GM15510 (cell line): Measurements from ENCODE around the gene AQP1.

Source experiments
- POLR2A ChIP-seq: IDR thresholded peaks from 3 replicates; pipeline ENCODE4 v1.6.1; 2011; ENCODE audit warnings: borderline replicate concordance; ENCODE audit not compliant: insufficient read length; ENCODE audit errors: extremely low read depth

AQP1 gene

GRCh38 chr7:30920021-30920583 is 8.4 kb downstream of the AQP1 start:
- TF ChIP-seq POLR2A = no peak

- no peak for TF ChIP-seq POLR2A
Measured at GRCh38 chr7:30920584-30921539, 9.2 kb downstream of the AQP1 start.

DNA sequence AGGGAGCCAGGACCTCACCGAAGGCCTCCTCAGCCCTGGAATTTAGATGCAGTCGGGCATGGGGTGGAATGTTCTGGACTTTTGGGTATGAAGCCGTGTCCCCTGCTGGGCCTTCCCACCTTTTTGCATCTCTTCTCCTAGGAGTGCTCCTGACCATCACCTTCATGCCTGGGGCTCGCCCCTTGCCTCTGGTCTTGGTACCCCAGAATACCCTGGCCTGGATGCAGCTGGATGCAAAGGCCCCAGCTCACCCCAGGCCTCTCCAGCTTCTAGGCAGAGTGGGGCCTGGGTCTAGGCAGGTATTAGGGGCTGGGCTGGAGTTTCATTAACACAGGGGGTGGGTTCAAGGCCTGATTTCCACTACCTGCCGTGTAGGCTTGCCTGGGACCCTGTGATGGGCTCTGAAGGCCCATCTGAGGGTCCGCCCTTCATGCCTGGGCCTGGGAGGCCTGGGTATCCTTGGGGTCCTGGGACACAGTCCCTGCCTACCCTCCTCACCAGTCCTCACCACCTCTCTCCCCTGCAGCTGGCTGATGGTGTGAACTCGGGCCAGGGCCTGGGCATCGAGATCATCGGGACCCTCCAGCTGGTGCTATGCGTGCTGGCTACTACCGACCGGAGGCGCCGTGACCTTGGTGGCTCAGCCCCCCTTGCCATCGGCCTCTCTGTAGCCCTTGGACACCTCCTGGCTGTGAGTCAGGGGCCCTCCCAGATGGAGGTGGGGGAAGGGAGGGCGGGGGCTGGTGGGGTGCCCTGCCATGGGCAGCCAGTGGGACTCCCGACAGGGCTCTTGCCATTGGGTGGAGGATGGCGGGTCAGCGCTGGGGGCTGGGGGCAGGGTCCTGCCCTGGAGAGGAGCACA is 10.1 kb downstream of the AQP1 start:
- no peak for TF ChIP-seq POLR2A

GRCh38 chr7:30922596-30922995 is 10.9 kb downstream of the AQP1 start:
- TF ChIP-seq POLR2A = no peak

GRCh38 chr7:30923009-30923773 is 11.5 kb downstream of the AQP1 start:
- no peak for TF ChIP-seq POLR2A

DNA sequence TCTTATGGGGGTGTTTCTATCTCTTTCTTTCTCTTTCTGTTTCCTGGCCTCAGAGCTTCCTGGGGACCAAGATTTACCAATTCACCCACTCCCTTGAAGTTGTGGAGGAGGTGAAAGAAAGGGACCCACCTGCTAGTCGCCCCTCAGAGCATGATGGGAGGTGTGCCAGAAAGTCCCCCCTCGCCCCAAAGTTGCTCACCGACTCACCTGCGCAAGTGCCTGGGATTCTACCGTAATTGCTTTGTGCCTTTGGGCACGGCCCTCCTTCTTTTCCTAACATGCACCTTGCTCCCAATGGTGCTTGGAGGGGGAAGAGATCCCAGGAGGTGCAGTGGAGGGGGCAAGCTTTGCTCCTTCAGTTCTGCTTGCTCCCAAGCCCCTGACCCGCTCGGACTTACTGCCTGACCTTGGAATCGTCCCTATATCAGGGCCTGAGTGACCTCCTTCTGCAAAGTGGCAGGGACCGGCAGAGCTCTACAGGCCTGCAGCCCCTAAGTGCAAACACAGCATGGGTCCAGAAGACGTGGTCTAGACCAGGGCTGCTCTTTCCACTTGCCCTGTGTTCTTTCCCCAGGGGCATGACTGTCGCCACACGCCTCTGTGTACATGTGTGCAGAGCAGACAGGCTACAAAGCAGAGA is 12.2 kb downstream of the AQP1 start:
- TF ChIP-seq POLR2A = no peak

- no peak for TF ChIP-seq POLR2A
Measured at GRCh38 chr7:30924624-30925023, 13.0 kb downstream of the AQP1 start.

DNA sequence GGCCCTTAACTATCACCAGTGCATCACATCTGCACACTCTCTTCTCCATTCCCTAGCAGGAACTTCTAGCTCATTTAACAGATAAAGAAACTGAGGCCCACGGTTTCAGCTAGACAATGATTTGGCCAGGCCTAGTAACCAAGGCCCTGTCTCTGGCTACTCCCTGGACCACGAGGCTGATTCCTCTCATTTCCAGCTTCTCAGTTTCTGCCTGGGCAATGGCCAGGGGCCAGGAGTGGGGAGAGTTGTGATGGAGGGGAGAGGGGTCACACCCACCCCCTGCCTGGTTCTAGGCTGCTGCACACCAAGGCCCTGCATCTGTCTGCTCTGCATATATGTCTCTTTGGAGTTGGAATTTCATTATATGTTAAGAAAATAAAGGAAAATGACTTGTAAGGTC is 13.5 kb downstream of the AQP1 start:
- TF ChIP-seq POLR2A = no peak

GRCh38 chr7:30925913-30926312 is 14.3 kb downstream of the AQP1 start:
- TF ChIP-seq POLR2A = no peak

DNA sequence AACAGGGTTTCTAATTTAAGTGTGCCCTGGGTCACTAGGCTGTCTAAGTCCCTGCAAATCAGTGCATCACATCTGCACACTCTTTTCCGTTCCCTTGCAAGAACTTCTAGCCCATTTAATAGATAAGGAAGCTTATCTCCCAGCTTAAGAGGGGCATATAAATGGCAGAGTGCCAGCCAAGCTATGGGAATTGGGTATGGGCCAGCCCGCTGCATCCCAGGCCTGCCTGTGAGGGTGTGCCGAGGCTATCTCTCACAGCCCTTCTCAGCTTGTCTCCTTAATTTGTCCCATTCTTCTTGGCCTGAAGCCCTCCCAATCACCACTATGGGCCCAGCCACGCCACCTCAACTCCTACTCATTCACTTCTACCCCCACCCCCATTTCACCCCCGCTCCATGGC is 14.7 kb downstream of the AQP1 start:
- no peak for TF ChIP-seq POLR2A

DNA sequence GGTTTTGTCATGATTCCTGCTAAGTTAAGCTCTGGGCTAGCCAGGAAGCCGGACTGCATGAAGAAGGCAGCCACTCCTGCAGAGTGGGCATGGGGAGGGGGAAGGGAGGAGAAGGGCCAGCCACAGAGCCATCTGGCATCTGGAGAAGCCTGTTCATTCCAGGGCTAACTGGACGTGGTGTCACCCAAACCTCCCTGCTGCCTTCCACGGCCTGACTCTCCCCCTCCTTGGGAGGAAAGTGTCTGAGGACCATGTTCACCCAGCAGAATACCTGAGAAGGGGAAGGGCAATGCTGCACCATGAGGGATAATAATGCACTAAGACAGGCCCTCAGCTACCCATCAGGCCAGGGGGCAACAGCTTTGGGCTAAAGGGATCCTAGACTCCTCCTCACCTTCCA is 15.4 kb downstream of the AQP1 start:
- TF ChIP-seq POLR2A = no peak

- TF ChIP-seq POLR2A = no peak
Measured at GRCh38 chr7:30927559-30927958, 15.9 kb downstream of the AQP1 start.

DNA sequence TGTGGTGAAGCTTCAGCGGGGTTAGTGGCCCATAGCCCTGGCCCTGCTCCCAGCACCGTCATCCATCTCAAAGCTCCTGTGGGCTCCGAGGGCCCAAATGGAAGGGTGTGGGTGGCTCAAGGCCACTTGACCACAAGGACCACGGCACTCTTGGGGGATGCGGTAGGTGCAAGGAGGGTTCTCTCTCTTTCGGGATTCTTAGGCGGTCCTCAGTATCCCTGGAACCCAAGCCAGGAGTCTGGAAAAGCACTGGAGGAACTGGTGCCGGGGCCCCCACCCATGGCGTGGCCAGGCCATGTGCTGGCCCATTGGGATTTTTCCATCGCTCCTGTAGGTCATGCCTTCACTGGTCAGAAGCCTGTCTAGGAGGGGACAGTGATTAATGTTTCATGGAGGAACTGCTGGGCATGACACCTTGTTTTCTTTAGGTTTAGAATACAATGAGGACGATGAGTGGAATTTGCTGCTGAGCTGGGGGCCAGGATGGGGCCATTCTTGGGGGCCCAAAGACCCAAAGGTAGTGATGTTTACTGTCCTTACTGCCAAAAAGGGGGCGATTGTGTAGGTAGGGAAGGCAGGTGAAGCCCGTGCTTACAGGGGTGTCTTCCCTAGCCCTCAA is 16.7 kb downstream of the AQP1 start:
- no peak for TF ChIP-seq POLR2A
